ENCODE measurements around the gene PDILT.

PDILT gene

DNA sequence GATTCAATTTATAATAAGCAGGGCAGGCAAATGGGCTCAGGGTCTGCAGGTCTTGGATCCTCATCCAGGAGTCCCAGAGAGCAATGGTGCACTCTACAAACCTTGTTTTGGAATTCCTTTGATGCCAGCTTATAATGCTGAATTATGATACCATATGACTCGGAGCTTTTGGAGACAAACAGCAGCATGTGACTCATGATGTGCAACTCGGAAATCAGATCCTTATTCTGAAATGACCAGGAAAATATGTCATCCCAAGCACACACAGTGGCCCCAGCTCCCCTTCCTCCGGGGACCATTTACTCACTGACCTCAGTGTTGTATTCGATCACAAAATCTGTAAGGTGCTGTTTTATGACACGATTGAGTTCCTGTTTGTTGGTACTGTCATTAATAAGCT, 31.8 kb downstream of the PDILT start:
- no peak for DNase-seq

DNA sequence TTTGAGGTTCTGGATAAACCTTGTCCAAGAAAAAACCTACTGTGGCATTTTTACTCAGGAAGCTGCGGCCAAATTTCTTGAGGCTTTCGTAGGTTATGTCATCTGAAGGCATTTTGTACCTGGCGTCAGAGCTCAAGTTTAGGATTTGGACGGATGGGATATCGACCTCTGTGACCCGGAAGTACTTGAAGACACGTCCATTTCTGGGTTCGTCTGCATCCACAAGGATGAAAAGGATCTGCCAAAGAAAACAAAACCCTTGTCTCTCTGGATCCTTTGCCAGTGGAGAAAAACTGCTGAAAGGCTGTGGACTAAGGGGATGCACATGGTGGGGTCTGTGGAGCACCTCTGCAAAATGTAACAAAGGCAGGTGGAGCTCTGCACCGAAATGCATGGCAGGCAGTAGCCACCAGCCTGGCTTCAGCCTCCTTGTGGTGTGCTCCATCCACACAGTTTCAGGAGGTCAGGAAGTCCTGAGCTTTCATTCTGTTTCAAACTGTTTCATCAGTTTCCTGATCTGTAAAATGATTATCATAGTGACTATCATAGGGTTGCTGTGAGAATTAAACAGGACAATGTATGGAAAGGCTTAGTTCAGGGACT, 35.0 kb downstream of the PDILT start:
- DNase-seq, result no peak

- no peak for DNase-seq
Measured at GRCh38 chr16:20364051-20364450, 40.5 kb downstream of the PDILT start.

- DNase-seq, result no peak
Measured at GRCh38 chr16:20363191-20363590, 41.3 kb downstream of the PDILT start.

- no peak for DNase-seq
Measured at GRCh38 chr16:20359997-20360396, 44.5 kb downstream of the PDILT start.

DNA sequence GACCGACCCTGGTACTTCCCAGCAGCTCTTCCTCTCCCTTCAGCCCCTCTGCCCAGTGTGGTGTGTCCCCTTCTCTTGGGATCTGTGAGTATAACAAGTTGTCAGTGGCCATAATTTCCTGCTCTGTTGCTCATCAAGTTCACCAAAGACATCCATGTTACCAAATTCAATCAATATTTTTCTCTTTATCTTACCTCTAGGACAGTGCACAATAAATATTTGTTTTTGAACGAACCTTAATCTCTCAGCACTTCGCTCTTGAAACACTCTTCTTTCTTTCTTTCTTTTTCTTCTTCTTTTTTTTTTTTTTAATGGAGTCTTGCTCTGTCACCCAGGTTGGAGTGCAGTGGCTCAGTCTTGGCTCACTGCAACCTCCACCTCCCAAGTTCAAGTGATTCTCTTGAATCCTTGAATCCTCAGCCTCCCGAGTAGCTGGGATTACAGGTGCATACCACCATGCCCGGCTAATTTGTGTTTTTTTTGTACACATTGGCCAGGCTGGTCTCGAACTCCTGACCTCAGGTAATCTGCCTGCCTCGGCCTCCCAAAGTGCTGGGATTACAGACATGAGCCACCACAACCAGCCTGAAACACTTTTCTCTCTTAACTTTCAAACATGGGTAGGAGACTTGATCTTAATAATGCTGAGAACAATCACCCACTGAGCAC, 49.3 kb downstream of the PDILT start:
- no peak for DNase-seq

GRCh38 chr16:20353379-20353778, 51.2 kb downstream of the PDILT start:
- DNase-seq, result no peak

- no peak for DNase-seq
Measured at GRCh38 chr16:20352615-20353014, 51.9 kb downstream of the PDILT start, which contains the start of gene UMOD. UMOD (minus strand) TSS chr16:20352715; CDS start chr16:20350737, 1,978 bp downstream.

DNA sequence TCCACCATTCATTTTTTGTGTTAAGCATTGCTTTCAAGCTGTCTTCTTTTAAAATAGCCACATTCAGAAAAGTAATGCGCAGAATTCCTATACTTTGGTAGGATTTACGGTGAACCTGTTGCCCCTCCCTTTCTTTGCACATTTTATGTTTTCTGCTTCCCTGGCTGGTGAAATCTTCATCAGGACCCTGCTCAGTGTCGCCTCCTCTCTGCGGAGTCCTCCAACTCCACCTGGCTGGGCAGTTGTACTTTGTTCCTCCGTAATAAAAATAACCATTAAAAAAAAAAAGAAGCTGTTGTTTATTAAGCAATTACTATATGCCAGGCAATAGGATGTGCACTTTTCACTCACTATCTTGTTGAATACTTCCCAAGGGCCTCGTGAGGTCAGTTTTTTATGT, 54.9 kb downstream of the PDILT start:
- DNase-seq, result no peak

DNA sequence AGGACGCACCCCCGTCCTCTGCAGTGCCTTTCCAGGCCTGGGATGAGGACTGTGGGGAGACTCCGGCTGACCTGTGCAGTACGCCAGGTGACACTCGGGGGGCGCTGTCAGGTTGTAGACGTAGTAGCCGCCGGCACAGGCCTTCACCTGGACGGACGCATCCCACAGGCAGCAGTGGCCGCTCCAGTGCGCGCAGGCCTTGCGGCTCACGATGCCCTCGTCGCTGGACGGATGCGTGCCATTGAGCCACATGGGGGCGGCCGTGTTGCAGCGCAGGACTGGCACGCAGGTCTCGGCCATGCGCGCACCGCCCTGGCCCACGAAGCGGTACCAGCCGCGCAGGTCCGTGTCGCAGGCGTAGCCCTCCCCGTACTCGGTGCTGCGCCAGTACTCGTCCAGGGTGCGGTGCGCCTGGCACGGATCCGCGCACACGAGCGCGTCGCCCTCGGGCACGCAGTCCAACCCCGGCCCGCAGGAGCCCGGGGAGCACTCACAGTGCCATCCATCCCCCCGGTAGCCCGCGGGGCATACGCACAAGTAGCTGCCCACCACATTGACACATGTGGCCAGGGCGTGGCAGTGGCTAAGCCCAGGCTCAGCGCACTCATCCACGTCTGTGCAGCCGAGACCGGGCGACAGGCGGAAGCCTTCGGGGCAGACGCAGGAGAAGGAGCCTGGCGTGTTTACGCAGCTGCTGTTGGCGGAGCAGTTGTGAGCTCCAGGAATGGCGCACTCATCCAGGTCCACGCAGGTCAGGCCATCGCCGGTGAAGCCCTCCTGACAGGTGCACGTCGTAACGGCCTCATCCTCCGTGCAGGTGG, 56.0 kb downstream of the PDILT start:
- no peak for DNase-seq

GRCh38 chr16:20347666-20348364, 56.7 kb downstream of the PDILT start:
- DNase-seq, result no peak

DNA sequence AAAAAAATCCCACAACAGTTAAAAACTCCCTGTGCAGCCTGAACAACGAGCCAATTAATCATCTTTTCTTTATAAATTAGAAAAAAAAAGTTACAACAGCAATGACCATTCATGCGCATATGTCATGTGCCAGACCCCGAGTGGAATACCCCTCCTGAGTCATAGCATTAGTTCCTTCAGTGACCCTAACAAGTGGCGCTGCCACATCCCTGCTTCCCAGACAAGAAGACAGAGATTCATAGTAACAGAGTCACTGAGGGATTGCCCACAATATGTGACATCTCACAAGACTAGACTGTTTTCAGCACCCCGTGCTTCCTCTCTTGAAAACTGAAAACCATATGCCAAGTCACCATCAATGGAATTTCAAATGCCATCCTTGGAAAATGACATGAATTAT, 59.9 kb downstream of the PDILT start:
- no peak for DNase-seq

GRCh38 chr16:20339744-20340143, 64.8 kb downstream of the PDILT start:
- DNase-seq, result no peak

GRCh38 chr16:20336955-20337354, 67.6 kb downstream of the PDILT start:
- DNase-seq, result no peak

DNA sequence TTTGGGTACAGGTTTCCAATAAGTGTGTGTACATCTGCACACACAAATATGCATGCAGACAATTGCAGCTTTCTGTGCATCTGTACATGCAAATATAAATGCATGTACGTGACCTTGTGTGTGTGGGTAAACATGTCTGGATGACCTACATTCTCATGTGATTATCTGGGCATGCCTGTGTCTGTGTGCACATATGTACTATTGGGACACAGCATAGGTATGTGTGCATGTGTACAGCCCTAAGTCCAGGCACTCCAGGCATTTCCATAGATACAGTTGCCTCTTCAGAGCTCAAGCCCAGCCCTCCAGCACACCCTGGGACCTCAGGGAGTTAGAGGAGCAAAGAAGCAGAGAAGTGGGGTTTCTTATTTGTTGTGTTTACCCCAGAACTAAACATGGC, 70.1 kb downstream of the PDILT start:
- no peak for DNase-seq

GRCh38 chr16:20333120-20333519, 71.4 kb downstream of the PDILT start:
- no peak for DNase-seq

DNA sequence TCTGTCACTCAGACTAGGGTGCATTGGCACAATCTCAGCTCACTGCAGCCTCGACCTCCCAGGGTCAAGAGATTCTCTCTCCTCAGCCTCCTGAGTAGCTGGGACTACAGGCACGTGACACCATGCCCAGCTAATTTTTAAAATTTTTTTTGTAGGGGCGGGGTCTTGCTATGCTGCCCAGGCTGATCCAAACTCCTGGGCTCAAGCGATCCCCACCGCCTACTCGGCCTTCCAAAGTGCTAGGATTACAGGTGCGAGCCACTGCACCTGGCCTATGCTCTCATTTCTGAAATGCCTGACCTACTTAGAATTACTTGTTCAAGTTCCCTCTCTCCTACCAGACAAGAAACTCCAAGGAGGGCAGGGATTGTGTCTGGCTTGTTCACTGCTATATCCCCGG, 72.1 kb downstream of the PDILT start:
- DNase-seq, result no peak

DNA sequence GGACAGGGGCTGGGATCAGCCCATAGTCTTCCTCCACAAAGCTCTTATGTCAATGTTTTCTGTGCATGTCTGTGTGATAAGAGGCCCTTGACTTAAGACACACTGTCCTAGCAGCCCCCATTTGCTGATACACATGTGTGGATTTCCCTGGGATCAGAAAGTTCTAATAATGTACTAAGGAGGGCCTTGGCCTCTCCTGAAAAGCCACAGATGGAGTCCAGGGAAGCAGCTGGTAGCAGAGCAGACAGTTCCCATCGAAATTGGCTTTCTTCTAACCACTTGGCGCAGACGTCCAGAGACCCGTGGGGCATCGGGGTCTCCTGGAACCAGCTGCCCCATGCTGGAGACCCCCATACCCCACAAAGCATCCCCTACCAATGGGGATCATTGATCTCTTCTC, 72.9 kb downstream of the PDILT start:
- DNase-seq, result no peak

GRCh38 chr16:20329392-20330138, 75.0 kb downstream of the PDILT start:
- DNase-seq, result no peak

- no peak for DNase-seq
Measured at GRCh38 chr16:20327444-20328041, 77.0 kb downstream of the PDILT start, which contains the start of gene GP2. GP2 (minus strand) TSS chr16:20327513; CDS start chr16:20326431, 1,082 bp downstream.

DNA sequence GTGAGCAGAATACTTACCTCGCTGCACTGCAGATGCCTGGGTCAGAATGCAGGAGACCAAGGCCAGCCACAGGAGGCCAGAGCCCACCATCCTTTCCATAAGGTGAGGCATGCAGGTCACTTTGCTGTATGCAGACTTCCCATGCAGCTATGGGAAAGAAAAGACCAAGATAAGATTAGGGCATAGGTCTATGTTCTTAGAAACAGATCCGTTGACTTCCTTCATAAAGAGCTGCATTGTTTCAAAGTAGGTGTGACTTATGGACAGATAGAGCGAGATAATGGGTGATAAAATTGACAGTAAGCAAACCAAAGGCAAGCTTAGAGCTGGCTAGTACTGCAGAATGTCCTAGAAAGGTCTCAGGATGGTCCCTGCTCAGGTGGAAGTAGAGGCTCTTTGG, 78.2 kb downstream of the PDILT start:
- no peak for DNase-seq
